Mesendoderm (in vitro differentiated cells): Measurements from ENCODE around the gene IFNAR1.

Experiments
- DNase-seq: peaks from one replicate; pipeline ENCODE4 v3.0.0; 2013
- H2AK5ac ChIP-seq: 2 replicates; pipeline ENCODE4 v1.6.1; 2013; ENCODE audit warnings: low read length, inconsistent platforms
- H2BK120ac ChIP-seq: 2 replicates; pipeline ENCODE4 v1.6.1; 2013; ENCODE audit warnings: low read depth, mild to moderate bottlenecking, low read length, moderate library complexity, mixed read lengths
- H2BK15ac ChIP-seq: replicated peaks from 2 replicates; pipeline ENCODE4 v1.6.1; 2013; ENCODE audit warnings: low read depth, mild to moderate bottlenecking, moderate library complexity
- H2BK5ac ChIP-seq: 2 replicates; pipeline ENCODE4 v1.6.1; 2013; ENCODE audit warnings: low read length, inconsistent platforms
- H3K18ac ChIP-seq: 2 replicates; pipeline ENCODE4 v1.6.1; 2013; ENCODE audit warnings: mild to moderate bottlenecking, low read length, mixed read lengths
- H3K23ac ChIP-seq: one replicate; pipeline ENCODE4 v1.6.1; 2013; ENCODE audit warnings: low read length
- H3K27ac ChIP-seq: 2 replicates; pipeline ENCODE4 v1.5.1; 2013; ENCODE audit warnings: low read depth, mild to moderate bottlenecking, inconsistent platforms, low read length, moderate library complexity
- H3K27me3 ChIP-seq: 2 replicates; pipeline ENCODE4 v1.6.1; 2013; ENCODE audit warnings: low read length, control low read depth, mild to moderate bottlenecking, inconsistent platforms; ENCODE audit not compliant: insufficient read depth, poor library complexity
- H3K36me3 ChIP-seq: 2 replicates; pipeline ENCODE4 v1.6.1; 2013; ENCODE audit warnings: low read length, inconsistent platforms; ENCODE audit not compliant: control insufficient read depth, insufficient read depth
- H3K4ac ChIP-seq: one replicate; pipeline ENCODE4 v1.6.1; 2013; ENCODE audit warnings: low read depth, mild to moderate bottlenecking, low read length, moderate library complexity
- H3K4me1 ChIP-seq: 2 replicates; pipeline ENCODE4 v1.6.1; 2013; ENCODE audit warnings: low read depth, low read length, inconsistent platforms; ENCODE audit not compliant: control insufficient read depth
- H3K4me2 ChIP-seq: 2 replicates; pipeline ENCODE4 v1.6.1; 2013; ENCODE audit warnings: low read length
- H3K4me3 ChIP-seq: 2 replicates; pipeline ENCODE4 v1.5.1; 2013; ENCODE audit warnings: mild to moderate bottlenecking, low read length
- H3K56ac ChIP-seq: one replicate; pipeline ENCODE4 v1.6.1; 2013; ENCODE audit warnings: low read length
- H3K79me1 ChIP-seq: 2 replicates; pipeline ENCODE4 v1.6.1; 2013; ENCODE audit warnings: low read length, inconsistent platforms
- H3K79me2 ChIP-seq: 2 replicates; pipeline ENCODE4 v1.6.1; 2013; ENCODE audit warnings: mild to moderate bottlenecking, low read length; ENCODE audit not compliant: control insufficient read depth, insufficient read depth
- H3K9ac ChIP-seq: 2 replicates; pipeline ENCODE4 v1.6.1; 2013; ENCODE audit warnings: low read length, inconsistent platforms
- H4K5ac ChIP-seq: one replicate; pipeline ENCODE4 v1.6.1; 2013; ENCODE audit warnings: low read length
- H4K8ac ChIP-seq: one replicate; pipeline ENCODE4 v1.6.1; 2013; ENCODE audit warnings: low read depth, mild to moderate bottlenecking, control low read depth, low read length, moderate library complexity
- WGBS: extraction: QIAGEN DNeasy Blood & Tissue Kit; methylation state at CpG from one replicate; pipeline ENCODE4 v1.1.7; 2013; ENCODE audit warnings: low lambda C conversion rate, missing lambda C conversion rate; ENCODE audit not compliant: insufficient coverage; ENCODE audit errors: extremely low coverage; 5-methylcytosine and 5-hydroxymethylcytosine counted together

The IFNAR1 gene

DNA sequence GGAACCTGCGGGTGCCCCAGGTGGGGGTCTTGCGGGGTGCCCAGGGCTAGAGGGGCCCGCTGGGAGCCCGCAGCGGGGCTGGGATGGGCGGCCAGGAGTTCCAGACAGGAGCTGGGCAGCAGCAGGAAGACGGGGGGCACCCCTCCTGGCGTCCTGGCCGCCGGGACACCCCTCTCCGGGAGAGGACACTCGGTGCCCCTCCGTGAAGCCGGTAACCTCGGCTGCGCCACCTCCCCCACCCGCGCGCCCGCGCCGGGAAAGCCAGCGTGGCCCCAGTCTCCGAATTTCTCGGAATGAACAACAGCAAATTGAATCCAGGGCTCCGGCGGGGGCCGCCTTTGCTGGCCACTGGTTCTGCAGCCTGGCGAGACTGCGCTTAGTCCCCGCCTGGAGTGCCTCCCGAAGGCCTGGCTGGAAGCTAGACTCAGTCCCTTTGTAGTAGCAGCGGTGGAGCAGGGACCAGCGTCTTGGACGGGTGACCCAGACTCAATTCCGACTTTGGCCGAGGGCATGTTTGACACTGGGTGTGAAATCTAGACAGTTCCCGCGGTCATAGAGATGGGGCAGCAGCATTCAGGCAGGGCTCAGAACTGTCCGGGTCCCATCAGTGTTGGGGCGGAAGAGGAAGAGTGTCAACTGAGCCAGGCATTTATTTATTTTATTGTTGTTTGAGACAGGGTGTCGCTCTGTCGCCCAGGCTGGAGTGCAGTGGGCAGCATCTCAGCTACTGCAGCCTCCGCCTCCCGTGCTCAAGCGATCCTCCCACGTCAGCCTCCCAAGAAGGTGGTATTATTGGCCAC, 79.2 kb downstream of the IFNAR1 start:
- Histone ChIP-seq H3K79me2 (peaks cover 25% of the 10 kb centered on the region), H2BK15ac (no peak overlapping the region), H2BK120ac (peak overlapping the region; percentile 78), H3K56ac (peak overlapping the region; percentile 91), H4K5ac (no peak overlapping the region), H2AK5ac (no peak overlapping the region), H3K79me1 (peaks cover 12% of the 10 kb centered on the region), H4K8ac (peak overlapping the region; percentile 7), H3K4me1 (peaks cover 2% of the 10 kb centered on the region), H3K27ac (peak overlapping the region; percentile 29), H3K4me2 (peak overlapping the region; percentile 98), H3K36me3 (no peaks in the 10 kb centered on the region), H3K27me3 (no peaks in the 10 kb centered on the region), H2BK5ac (no peak overlapping the region), H3K9ac (peak overlapping the region; percentile 90), H3K4me3 (peak overlapping the region; percentile 74), H3K23ac (no peak overlapping the region), H3K4ac (peak overlapping the region; percentile 99), H3K18ac (peak overlapping the region; percentile 94)
- DNase-seq, result peak; percentile 70
- no CpG with 5 or more reads among the region's 47 CpGs for WGBS

DNA sequence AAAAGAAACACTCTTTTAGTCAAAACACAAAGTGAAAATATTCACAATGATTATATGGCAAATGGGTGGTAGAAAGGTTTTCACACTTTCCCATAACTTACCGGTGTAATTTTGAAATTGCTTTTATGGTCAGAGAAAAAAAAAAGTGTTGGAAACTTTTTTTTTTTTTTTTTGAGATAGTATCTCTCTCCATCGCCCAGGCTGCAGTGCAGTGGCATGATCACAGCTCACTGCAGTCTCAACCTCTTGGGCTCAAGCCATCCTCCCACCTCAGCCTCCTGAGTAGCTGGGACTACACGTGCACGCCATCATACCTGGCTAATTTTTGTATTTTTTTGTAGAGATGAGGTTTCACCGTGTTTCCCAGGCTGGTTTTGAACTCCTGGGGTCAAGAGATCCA, 81.7 kb downstream of the IFNAR1 start:
- H3K79me1 ChIP-seq, result peaks cover 17% of the 10 kb centered on the region
- peaks cover 2% of the 10 kb centered on the region for H3K4me1 ChIP-seq
- H2BK5ac ChIP-seq, result no peak overlapping the region
- no peaks in the 10 kb centered on the region for H3K36me3 ChIP-seq
- no peak overlapping the region for H4K5ac ChIP-seq
- H3K79me2 ChIP-seq, result peaks cover 33% of the 10 kb centered on the region
- H2BK120ac ChIP-seq, result no peak overlapping the region
- H2AK5ac ChIP-seq, result no peak overlapping the region
- no peak overlapping the region for H3K27ac ChIP-seq
- H3K9ac ChIP-seq, result no peak overlapping the region
- H3K56ac ChIP-seq, result no peak overlapping the region
- no peak overlapping the region for H2BK15ac ChIP-seq
- H3K4ac ChIP-seq, result no peak overlapping the region
- no peaks in the 10 kb centered on the region for H3K27me3 ChIP-seq
- H4K8ac ChIP-seq, result no peak overlapping the region
- H3K4me2 ChIP-seq, result no peak overlapping the region
- no peak overlapping the region for H3K18ac ChIP-seq
- no peak overlapping the region for H3K4me3 ChIP-seq
- no peak overlapping the region for H3K23ac ChIP-seq
- no peak for DNase-seq
- no CpG with 5 or more reads among the region's 5 CpGs for WGBS
